Endometrial microvascular endothelial cells (primary cell): Measurements from ENCODE around the gene ZNF775. TPM values are rescaled to one million over a fixed set of nuclear protein-coding genes. Genes with fewer than 3 reads are reported as not detected.

Source experiments
- in situ Hi-C: cut with HindIII; loops from 2 replicates; pipeline ENCODE4 v1.10.0; 2017; ENCODE audit warnings: low sequenced_read_pairs, low pct_unique_long_range_greater_than_20kb; ENCODE audit errors: inconsistent ontology term
- total RNA-seq: library from RNA; depleted of rRNA; stranded (reverse); fragments of >200 nt; gene quantifications from one replicate; pipeline ENCODE4 v1.2.3, GENCODE V29; 2015; ENCODE audit errors: inconsistent ontology term

Gene ZNF775
- 4.5 TPM for total RNA-seq

DNA sequence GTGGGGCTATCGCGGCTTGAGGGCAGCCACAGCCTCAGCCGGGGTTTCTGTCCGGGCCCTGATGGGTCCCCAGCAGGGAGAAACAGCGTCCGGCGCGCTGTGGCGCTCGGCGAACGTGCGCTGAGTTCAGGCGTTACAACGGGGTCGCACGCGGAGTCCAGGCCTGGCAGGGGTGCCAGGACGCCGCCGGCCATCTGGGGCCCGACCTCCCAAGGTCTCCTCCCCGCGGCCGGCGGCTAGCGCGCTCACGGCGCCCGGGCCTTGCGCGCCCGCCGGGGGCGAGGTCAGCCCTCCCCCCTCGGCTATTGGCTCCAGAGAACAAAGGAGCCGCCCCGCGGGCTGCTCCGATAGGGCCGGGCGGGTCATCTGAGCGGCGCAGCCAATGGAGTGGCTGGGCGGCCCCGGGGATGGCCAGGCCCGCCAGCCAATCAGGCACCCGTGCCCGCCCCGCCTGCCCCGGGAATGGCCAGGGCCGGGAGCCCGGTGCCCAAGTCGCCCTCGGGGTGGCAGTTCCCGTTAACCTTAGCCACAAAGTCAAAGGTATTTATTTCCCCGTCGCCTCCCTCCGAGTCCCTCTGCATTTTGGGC lies at the start of gene ZNF775:
Gene ZNF775, plus strand, starts transcription at position 478 of the 588 bp plus-strand sequence. CDS start 9,141 bp downstream, outside the sequence.
- in situ Hi-C loops: no loop called here

DNA sequence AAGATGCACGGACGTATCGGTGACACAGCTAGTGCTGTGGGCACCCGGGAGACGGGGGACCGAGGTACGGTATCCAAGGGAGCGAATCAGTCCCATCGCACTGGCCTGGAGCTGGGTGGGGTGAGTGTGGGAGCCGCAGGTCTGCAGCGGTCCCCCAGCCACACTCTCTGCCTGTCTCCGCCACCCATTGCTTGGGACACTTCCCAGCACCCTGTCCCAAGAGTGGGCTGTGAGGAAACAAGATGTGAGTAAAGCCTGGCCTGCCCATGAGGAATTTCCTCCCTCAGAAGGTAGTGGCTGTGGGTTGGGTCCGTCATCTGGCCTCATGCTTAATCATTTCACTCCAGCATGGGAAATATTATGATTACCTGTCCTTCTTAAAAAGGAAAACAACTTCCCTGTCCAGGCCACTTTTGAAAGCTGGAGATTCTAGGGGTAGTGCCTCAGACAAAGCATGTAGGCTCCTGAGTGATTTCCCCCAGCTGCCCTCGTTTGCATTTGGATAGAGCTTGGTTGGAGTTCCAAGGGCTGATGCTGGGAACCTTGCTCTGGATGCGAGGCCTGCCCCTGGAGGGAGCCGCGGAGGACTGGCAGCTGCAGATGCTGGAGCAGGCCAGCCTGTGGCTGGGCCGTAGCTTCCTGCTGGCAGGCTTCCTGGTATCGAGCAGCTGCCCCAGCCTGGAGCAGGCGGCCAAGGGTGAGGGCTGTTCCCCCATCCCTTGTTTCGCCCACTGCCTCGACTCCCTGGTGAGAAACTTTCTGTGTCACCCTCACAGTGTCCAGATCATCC lies 49.6 kb upstream of the ZNF775 start:
- in situ Hi-C loops: no loop called here

DNA sequence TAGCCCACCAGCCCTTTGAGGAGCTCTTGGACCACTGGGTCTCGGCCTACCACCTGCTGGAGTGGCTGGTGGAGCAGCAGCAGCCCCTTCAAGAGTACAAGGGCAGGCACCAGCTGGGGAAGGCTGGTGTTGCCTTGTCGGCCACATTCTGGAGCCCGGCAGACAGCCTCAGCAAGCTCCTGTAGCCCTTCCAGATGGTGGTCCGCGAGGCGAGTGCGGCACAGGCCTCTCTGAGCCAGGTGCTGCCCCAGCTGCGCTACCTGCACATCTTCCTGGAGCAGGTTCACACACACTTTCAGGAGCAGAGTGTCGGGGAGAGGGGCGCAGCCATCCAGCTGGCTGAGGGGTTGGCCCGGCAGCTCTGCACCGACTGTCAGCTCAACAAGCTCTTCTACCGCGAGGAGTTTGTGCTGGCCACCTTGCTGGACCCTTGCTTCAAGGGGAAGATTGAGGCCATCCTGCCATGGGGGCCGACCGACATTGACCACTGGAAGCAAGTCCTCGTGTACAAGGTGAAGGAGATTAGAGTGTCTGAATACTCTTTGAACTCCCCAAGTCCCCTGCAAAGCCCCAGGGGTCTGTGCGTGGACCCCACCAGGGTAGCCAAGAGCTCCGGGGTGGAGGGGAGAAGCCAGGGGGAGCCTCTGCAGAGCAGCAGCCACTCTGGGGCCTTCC lies 48.8 kb upstream of the ZNF775 start:
- in situ Hi-C loops: no loop called here

GRCh38 chr7:150332852-150333635 lies 46.1 kb upstream of the ZNF775 start:
- in situ Hi-C loops: no loop called here

DNA sequence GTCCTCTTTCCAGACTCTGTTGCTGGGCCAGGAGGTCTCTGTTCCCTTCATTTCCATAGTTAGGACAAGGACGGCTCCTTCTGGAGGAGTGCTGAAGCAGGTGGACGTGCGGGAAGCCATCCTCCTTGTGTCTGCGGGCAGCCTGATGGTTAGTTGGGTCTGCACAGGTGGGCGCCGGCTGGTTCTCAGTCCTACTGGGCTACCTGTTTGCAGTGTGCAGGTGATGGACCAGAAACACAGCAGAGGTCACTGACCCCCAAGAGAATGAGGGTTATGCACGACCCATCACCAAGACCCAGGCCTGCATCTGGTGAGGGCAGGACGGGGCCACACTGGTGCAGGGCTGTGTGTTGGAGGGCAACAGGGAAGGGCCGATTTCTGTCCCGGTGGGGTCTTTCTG lies 45.5 kb upstream of the ZNF775 start:
- in situ Hi-C loops: no loop called here

- in situ Hi-C loops: no loop called here
Observed at GRCh38 chr7:150334108-150334507, 45.0 kb upstream of the ZNF775 start.

GRCh38 chr7:150335108-150335773 lies 43.9 kb upstream of the ZNF775 start:
- in situ Hi-C loops: no loop called here

- in situ Hi-C loops: no loop called here
Observed at GRCh38 chr7:150335774-150336112, 43.4 kb upstream of the ZNF775 start.

GRCh38 chr7:150336746-150337145 lies 42.4 kb upstream of the ZNF775 start:
- in situ Hi-C loops: no loop called here

DNA sequence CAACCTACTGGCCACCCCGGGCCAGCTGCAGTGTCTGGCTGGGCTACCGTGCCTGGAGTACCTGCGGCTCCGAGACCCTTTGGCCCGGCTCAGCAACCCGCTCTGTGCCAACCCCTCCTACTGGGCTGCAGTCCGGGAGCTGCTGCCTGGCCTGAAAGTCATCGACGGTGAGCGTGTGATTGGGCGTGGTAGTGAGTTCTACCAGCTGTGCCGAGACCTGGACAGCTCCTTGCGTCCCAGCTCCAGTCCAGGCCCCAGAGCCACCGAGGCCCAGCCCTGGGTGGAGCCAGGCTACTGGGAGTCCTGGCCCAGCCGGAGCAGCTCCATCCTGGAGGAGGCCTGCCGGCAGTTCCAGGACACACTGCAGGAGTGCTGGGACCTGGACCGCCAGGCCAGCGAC lies 42.0 kb upstream of the ZNF775 start:
- in situ Hi-C loops: no loop called here

DNA sequence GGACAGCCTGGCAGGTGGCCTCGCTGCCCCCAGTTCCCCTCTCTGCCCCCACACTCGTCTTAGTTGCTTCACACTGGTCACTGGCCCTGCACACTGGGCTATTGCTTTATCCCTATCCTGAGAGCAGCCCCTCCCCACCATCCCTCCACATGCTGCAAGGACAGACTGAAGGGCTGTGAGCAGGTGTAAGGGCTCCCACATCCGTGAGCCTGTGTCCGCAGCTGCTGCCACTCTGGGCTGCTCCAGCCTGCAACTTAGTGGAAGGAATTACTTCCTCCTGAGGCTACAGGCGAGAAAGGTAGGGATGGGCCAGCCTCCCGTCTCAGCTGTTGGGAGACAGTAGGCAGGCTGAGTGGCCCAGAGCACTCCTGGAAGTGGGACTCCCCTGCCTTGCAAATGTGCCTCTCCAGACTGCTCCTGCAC lies 41.5 kb upstream of the ZNF775 start:
- in situ Hi-C loops: no loop called here

DNA sequence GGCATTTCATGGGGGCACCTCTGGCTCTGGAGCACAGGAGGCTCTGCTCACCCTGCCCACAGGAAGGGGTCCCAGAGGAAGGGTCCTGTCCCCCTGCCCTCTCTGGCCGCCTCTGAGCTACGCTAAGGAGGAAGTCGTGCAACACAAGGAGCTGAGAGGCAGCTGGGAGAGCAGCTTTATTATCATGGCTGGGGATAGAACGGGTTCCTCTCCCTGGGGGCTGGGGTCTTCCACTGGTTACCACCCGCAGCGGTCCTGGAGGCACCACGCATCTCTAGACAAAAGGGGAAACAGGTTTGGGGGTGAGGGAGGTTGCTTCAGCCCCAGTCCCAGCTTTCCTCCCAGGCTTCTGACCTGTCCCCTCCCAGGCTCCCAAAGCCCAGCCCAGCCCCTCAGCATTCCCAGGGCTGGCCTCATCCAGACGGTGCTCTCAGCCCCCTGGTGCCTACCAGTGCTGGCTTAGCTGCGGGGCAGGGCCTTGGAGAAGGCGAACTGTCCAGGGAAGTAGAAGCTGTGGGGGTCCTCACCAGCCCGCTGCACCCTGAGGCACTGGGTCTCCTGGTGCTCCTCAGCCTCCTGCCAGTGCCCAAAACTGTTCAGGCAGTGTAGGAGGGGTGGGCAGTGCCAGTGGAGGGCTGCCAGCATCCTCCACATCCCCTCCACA lies 40.8 kb upstream of the ZNF775 start:
- in situ Hi-C loops: no loop called here

DNA sequence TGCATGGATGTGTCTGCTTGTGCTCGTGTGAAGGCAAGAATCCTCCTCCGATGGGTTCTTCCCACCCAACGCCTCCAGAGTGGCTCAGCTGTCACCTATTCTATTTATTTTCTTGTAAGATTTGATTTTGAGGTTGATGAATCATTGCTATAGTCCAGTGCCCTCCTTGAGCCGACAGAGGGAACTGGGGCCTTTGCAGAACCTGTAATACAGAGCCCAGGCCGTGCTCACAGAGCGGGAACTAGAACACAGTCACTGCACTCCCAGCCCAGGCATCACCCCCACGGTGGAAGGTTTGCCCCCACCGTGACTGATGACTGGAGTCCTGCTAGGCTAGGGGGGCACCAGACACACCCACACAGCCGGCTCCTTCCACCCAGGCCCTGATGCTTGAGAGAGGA lies 39.7 kb upstream of the ZNF775 start:
- in situ Hi-C loops: no loop called here

GRCh38 chr7:150340024-150340749 lies 38.9 kb upstream of the ZNF775 start:
- in situ Hi-C loops: no loop called here

DNA sequence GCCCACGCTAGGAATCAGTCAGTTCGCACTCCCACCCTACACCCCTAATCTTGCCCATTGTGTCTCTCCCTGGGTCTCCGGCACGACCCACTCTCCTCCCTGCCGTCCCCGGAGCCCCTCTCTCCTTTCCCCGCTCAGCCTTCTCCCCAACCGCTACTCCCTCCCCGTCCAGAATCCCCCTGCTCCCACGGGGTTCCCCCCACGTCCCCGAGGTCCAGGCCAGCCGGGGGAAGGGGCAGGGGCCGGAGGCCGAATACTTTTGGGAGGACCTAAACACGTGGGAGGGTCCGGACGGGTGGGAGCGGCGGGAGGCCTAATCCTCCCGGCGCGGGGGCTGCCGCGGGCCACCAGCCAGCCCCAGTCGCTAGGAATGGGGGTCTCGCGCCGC lies 38.3 kb upstream of the ZNF775 start:
- in situ Hi-C loops: no loop called here

DNA sequence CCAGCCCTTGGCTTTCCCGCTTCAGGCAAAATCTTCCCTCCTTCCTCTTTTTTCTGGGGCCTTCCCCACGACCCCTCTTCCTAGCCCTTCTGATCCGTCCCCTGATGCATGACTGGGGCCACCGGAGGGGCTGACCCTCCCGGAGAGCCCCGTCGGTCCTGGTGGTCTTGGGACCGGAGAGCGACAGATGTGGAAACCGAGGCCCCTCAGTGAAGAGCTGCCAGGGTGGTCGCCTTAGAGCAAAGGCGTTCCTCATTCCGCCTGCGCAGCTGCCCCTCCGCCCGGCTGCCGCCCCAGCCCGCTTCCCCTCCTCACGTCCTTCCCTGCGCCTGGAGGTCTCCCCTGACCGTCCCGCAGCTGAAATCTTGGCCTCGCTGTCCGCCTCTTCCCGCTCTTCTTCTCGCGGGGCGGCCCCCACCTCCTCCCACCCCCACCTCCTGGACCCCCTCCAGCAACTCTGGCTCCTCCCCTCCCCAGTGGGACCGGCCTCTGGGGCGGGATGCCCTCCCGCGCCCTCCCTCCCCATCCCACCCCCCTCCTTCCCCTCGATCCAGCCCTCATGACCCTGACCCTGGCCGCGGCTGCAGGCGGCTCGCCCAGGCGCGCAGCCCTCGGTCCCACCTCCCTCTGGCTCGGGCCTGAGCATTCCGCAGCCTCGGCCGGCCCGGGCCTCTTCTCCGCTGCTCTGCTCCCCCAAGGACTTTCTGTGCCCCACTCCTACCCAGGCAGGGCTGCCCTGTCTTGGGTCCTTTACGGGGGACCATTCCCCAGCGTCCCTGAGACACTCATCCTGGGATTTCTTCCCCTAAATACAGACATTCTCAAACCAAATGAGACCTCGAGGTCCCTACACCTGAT lies 37.6 kb upstream of the ZNF775 start, which contains the start of gene RARRES2:
Gene RARRES2, minus strand, starts transcription at position 367 of the 858 bp plus-strand sequence. CDS start 1,020 bp downstream, outside the sequence.
- in situ Hi-C loops: no loop called here

GRCh38 chr7:150342121-150342408 lies 37.1 kb upstream of the ZNF775 start:
- in situ Hi-C loops: no loop called here
